IMR-90 (cell line): ENCODE measurements around the gene CCDC12. TPM values are rescaled to one million over a fixed set of nuclear protein-coding genes. Genes with fewer than 3 reads are reported as not detected.

ENCODE experiments used
- ATAC-seq: fragments of 200-7000 bp; cut with Tn5 transposase; 2 replicates; pipeline ENCODE4 v1.9.1; 2020; ENCODE audit warnings: low read depth, mild to moderate bottlenecking, moderate library complexity
- BruUV-seq: library from RNA; stranded (reverse); fragments of 400-500 nt; replicated peaks from 2 replicates; lab custom pipeline; 2021; lab: Mats Ljungman, UMichigan
- CTCF ChIA-PET: fragments of 300-600 bp; formaldehyde crosslinking; extraction: SDS; loops from one replicate; lab custom pipeline; 2021; ENCODE audit warnings: antibody characterized with exemption; lab: Yijun Ruan, JAX
- POLR2A ChIA-PET: fragments of 300-600 bp; sonication (Branson Sonifier 250); formaldehyde crosslinking; loops from one replicate; lab custom pipeline; 2022; ENCODE audit warnings: antibody characterized with exemption; ENCODE audit not compliant: unreplicated experiment; lab: Charles Lee
- DNase-seq: peaks from one replicate; pipeline ENCODE4 v3.0.0; 2013
- H2AFZ ChIP-seq: replicated peaks from 2 replicates; pipeline ENCODE3; 2013; ENCODE audit warnings: low read length, mild to moderate bottlenecking; ENCODE audit not compliant: poor library complexity
- H2AK5ac ChIP-seq: 2 replicates; pipeline ENCODE4 v1.6.1; 2013; ENCODE audit warnings: low read depth, low read length, inconsistent platforms
- H2AK9ac ChIP-seq: replicated peaks from 2 replicates; pipeline ENCODE3; 2013; ENCODE audit warnings: mild to moderate bottlenecking, low read depth, low read length, moderate library complexity; ENCODE audit not compliant: poor library complexity
- H2BK120ac ChIP-seq: 2 replicates; pipeline ENCODE4 v1.6.1; 2013; ENCODE audit warnings: low read depth, low read length, inconsistent platforms
- H2BK15ac ChIP-seq: 3 replicates; pipeline ENCODE4 v1.6.1; 2013; ENCODE audit warnings: low read depth, low read length, inconsistent platforms
- H2BK20ac ChIP-seq: 2 replicates; pipeline ENCODE4 v1.6.1; 2013; ENCODE audit warnings: low read depth, mild to moderate bottlenecking, inconsistent platforms, low read length, moderate library complexity
- H2BK5ac ChIP-seq: 2 replicates; pipeline ENCODE4 v1.6.1; 2013; ENCODE audit warnings: mild to moderate bottlenecking, low read depth, low read length, inconsistent platforms; ENCODE audit not compliant: poor library complexity, severe bottlenecking
- H3K14ac ChIP-seq: replicated peaks from 2 replicates; pipeline ENCODE4 v1.6.1; 2013; ENCODE audit warnings: low read depth, low read length, inconsistent platforms
- H3K18ac ChIP-seq: 2 replicates; pipeline ENCODE4 v1.6.1; 2013; ENCODE audit warnings: low read depth, low read length, control low read depth
- H3K23ac ChIP-seq: 2 replicates; pipeline ENCODE4 v1.6.1; 2013; ENCODE audit warnings: low read depth, low read length, inconsistent platforms
- H3K27ac ChIP-seq: 2 replicates; pipeline ENCODE4 v1.5.1; 2013; ENCODE audit warnings: mild to moderate bottlenecking, control low read depth, low read length; ENCODE audit not compliant: insufficient read depth
- H3K27me3 ChIP-seq: 2 replicates; pipeline ENCODE4 v1.6.1; 2013; ENCODE audit warnings: low read length; ENCODE audit not compliant: control insufficient read depth, insufficient read depth
- H3K36me3 ChIP-seq: 2 replicates; pipeline ENCODE4 v1.6.1; 2013; ENCODE audit warnings: low read length, mixed read lengths; ENCODE audit not compliant: control insufficient read depth, insufficient read depth
- H3K4ac ChIP-seq: 2 replicates; pipeline ENCODE4 v1.6.1; 2013; ENCODE audit warnings: low read depth, low read length, inconsistent platforms
- H3K4me1 ChIP-seq: 2 replicates; pipeline ENCODE4 v1.6.1; 2013; ENCODE audit warnings: low read length, mixed read lengths; ENCODE audit not compliant: control insufficient read depth, insufficient read depth
- H3K4me2 ChIP-seq: 2 replicates; pipeline ENCODE4 v1.6.1; 2013; ENCODE audit warnings: low read depth, mild to moderate bottlenecking, control low read depth, low read length, moderate library complexity
- H3K4me3 ChIP-seq: 2 replicates; pipeline ENCODE4 v1.5.1; 2013; ENCODE audit warnings: low read depth, mild to moderate bottlenecking, control low read depth, low read length, moderate library complexity; ENCODE audit not compliant: insufficient read depth
- H3K56ac ChIP-seq: 2 replicates; pipeline ENCODE4 v1.6.1; 2013; ENCODE audit warnings: low read length, inconsistent platforms; ENCODE audit not compliant: insufficient read depth; ENCODE audit errors: extremely low read depth
- H3K79me1 ChIP-seq, 2 experiments: 2 replicates each; pipeline ENCODE4 v1.6.1; 2013; ENCODE audit warnings: low read length in 2 of 2, inconsistent platforms in 1 of 2, low read depth in 1 of 2
- H3K9ac ChIP-seq: 2 replicates; pipeline ENCODE4 v1.6.1; 2013; ENCODE audit warnings: low read depth, low read length, control low read depth
- H3K9me1 ChIP-seq: 2 replicates; pipeline ENCODE4 v1.6.1; 2013; ENCODE audit warnings: low read length, inconsistent platforms; ENCODE audit not compliant: insufficient read depth
- H3K9me3 ChIP-seq: 2 replicates; pipeline ENCODE4 v1.6.1; 2013; ENCODE audit warnings: low read length; ENCODE audit not compliant: control insufficient read depth, insufficient read depth
- H4K20me1 ChIP-seq: 2 replicates; pipeline ENCODE4 v1.6.1; 2013; ENCODE audit warnings: low read length, inconsistent platforms; ENCODE audit not compliant: insufficient read depth
- H4K5ac ChIP-seq: 2 replicates; pipeline ENCODE4 v1.6.1; 2013; ENCODE audit warnings: mild to moderate bottlenecking, low read depth, low read length, control low read depth
- H4K8ac ChIP-seq, 2 experiments: 2 replicates each; pipeline ENCODE4 v1.6.1; 2013; ENCODE audit warnings: low read depth in 2 of 2, low read length in 2 of 2, control low read depth in 1 of 2, inconsistent platforms in 1 of 2
- H4K91ac ChIP-seq: 2 replicates; pipeline ENCODE4 v1.6.1; 2013; ENCODE audit warnings: low read depth, low read length, inconsistent platforms; ENCODE audit not compliant: insufficient read depth
- MAFK ChIP-seq: IDR thresholded peaks from 2 replicates; pipeline ENCODE4 v1.6.1; 2012; ENCODE audit warnings: low read depth, low read length, improper control_type of control experiment
- RAD21 ChIP-seq: IDR thresholded peaks from 2 replicates; pipeline ENCODE4 v1.6.1; 2012; ENCODE audit warnings: low read length, improper control_type of control experiment
- WGBS, 2 experiments: methylation state at CpG; one replicate each; pipeline versions ENCODE4 v1.1.5 to v1.1.7; 2013; ENCODE audit warnings: missing lambda C conversion rate in 2 of 2; ENCODE audit not compliant: insufficient read length in 1 of 2; ENCODE audit errors: extremely low coverage in 2 of 2; 5-methylcytosine and 5-hydroxymethylcytosine counted together
- dilution Hi-C: fragments of 300-500 bp; cut with HindIII; formaldehyde crosslinking; loops from one replicate; pipeline ENCODE4 v1.14.3; 2018; ENCODE audit warnings: low sequenced_read_pairs; ENCODE audit not compliant: unreplicated experiment
- in situ Hi-C: fragments of 300-500 bp; cut with MboI; formaldehyde crosslinking; loops from 3 replicates; pipeline ENCODE4 v1.14.3; 2019; ENCODE audit warnings: low sequenced_read_pairs, inconsistent platforms, mixed read lengths
- intact Hi-C: fragments of 100-400 bp; cut with micrococcal nuclease; formaldehyde crosslinking; loops from 2 replicates; pipeline ENCODE4 v1.10.0; 2022
- polyA plus RNA-seq, 3 experiments: library from polyadenylated mRNA; depleted of rRNA; stranded (reverse); fragments of >200 nt; gene quantifications; 2 replicates each; pipeline ENCODE4 v1.2.3, GENCODE V29; 2012; ENCODE audit warnings: low replicate concordance in 1 of 3
- total RNA-seq: library from RNA; depleted of rRNA; stranded (reverse); fragments of >200 nt; gene quantifications from 2 replicates; pipeline ENCODE4 v1.2.3, GENCODE V29; 2012

CCDC12 gene
- total and polyA plus RNA-seq, 2 of the 4 experiments (the other 2 are of a cell fraction) = 15.2 to 35.1 TPM

DNA sequence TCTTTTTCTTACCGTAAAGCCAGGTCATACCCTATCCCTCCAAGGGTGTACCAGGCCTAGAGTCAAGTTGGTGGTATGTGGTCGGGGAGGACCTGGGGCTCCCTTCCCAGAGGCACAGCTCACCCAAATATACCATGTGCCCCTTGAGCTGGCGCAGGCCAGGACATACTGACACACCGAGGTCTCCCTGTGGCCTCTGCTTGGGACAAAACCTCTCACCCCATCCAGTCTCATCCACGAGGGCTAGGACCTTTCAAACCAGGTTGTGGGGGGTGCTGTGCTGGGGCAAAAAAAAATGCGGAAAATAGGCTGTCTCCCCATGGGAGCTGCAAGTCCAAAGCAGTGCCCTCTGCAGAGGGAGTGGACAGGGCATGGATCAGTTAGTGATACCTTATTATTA lies 76.2 kb downstream of the CCDC12 start:
- no peaks in the 10 kb centered on the region for H3K9me3 ChIP-seq
- H2AK9ac ChIP-seq = no peak overlapping the region
- H4K5ac ChIP-seq = no peak overlapping the region
- H3K14ac ChIP-seq = no peak overlapping the region
- H3K9me1 ChIP-seq = peaks cover 4% of the 10 kb centered on the region; the same call in 1 of the 2 replicates
- H3K27me3 ChIP-seq = peaks cover 11% of the 10 kb centered on the region
- no CpG with 5 or more reads among the region's 6 CpGs for WGBS, 2 experiments
- no peak overlapping the region for H3K4me2 ChIP-seq
- no peak for TF ChIP-seq MAFK
- TF ChIP-seq RAD21 = no peak
- intact Hi-C loops = no loop called here
- BruUV-seq = no TSS peak
- H3K4me1 ChIP-seq = no peaks in the 10 kb centered on the region
- H2BK15ac ChIP-seq = no peak overlapping the region
- H3K23ac ChIP-seq = no peak overlapping the region
- CTCF ChIA-PET = interaction anchor here (1.0 kb wide), 1 partner anchor 9 kb away, joined by 3 read pairs; no protein-coding TSS in a partner anchor
- no peak overlapping the region for H3K27ac ChIP-seq
- ATAC-seq (no peak), DNase-seq (no peak)
- H2AFZ ChIP-seq = no peak overlapping the region
- no peaks in the 10 kb centered on the region for H3K79me1 ChIP-seq
- POLR2A ChIA-PET = interaction anchor here (0.5 kb wide), 1 partner anchor 61 kb away, joined by 11 read pairs; no protein-coding TSS in a partner anchor
- H4K8ac ChIP-seq = no peak overlapping the region
- H2BK5ac ChIP-seq = no peak overlapping the region
- no peak overlapping the region for H3K4me3 ChIP-seq
- dilution Hi-C loops = no loop called here
- no peaks in the 10 kb centered on the region for H3K36me3 ChIP-seq
- H2BK120ac ChIP-seq = no peak overlapping the region
- no peak overlapping the region for H3K56ac ChIP-seq
- in situ Hi-C loops = no loop called here
- no peak overlapping the region for H2BK20ac ChIP-seq
- peaks cover 2% of the 10 kb centered on the region; the same call in 1 of the 2 replicates for H4K20me1 ChIP-seq
- H3K9ac ChIP-seq = no peak overlapping the region
- no peak overlapping the region for H4K91ac ChIP-seq
- no peak overlapping the region for H2AK5ac ChIP-seq
- no peak overlapping the region for H3K4ac ChIP-seq
- H3K18ac ChIP-seq = no peak overlapping the region
